K562 (cell line): ENCODE data around the gene RAD1. TPM values are rescaled to one million over a fixed set of nuclear protein-coding genes. Genes with fewer than 3 reads are reported as not detected.

Experiments
- E2F3 ChIP-seq: fragments of 250-450 bp; sonication (Bioruptor Pico); IDR thresholded peaks from 2 replicates; pipeline ENCODE4 v1.4.0; 2020; ENCODE audit warnings: mild to moderate bottlenecking
- EGR1 ChIP-seq: fragments of 450-650 bp; conservative IDR thresholded peaks from 2 replicates; pipeline ENCODE4 v1.6.1; 2017; ENCODE audit warnings: mild to moderate bottlenecking
- HMGN3 ChIP-seq: IDR thresholded peaks from 2 replicates; pipeline ENCODE4 v1.6.1; 2011; ENCODE audit warnings: borderline replicate concordance, low read depth, mild to moderate bottlenecking, mixed read lengths, low read length; ENCODE audit not compliant: insufficient read length; ENCODE audit errors: extremely low read depth
- ILF3 ChIP-seq: fragments of 450-650 bp; IDR thresholded peaks from 2 replicates; pipeline ENCODE4 v1.6.1; 2018; ENCODE audit warnings: antibody characterized with exemption, mild to moderate bottlenecking, moderate library complexity, borderline replicate concordance
- KLF13 ChIP-seq: fragments of 450-650 bp; IDR thresholded peaks from 2 replicates; pipeline ENCODE4 v1.6.1; 2016; ENCODE audit warnings: missing genetic modification characterization, low read depth, mild to moderate bottlenecking, missing compliant biosample characterization, moderate library complexity, borderline replicate concordance
- NCOA6 ChIP-seq: fragments of 450-650 bp; IDR thresholded peaks from 2 replicates; pipeline ENCODE4 v1.6.1; 2017; ENCODE audit warnings: mild to moderate bottlenecking
- PPARD ChIP-seq: fragments of 250-450 bp; sonication (Bioruptor Pico); IDR thresholded peaks from 2 replicates; pipeline ENCODE4 v1.8.0; 2022; ENCODE audit warnings: inconsistent platforms, mild to moderate bottlenecking, moderate library complexity
- SIX5 ChIP-seq, 2 experiments: IDR thresholded peaks; 2 replicates each; pipeline ENCODE4 v1.6.1; 2011; ENCODE audit warnings: low read length in 2 of 2, borderline replicate concordance in 1 of 2, low read depth in 1 of 2, mild to moderate bottlenecking in 1 of 2, moderate library complexity in 1 of 2; ENCODE audit not compliant: insufficient read depth in 1 of 2
- YY1 ChIP-seq, 3 experiments: IDR thresholded peaks; 2 replicates each; pipeline ENCODE4 v1.6.1; 2011; ENCODE audit warnings: low read length in 2 of 3, mild to moderate bottlenecking in 2 of 3, moderate library complexity in 2 of 3, borderline replicate concordance in 1 of 3, control low read depth in 1 of 3, low read depth in 1 of 3; ENCODE audit not compliant: insufficient read depth in 3 of 3, insufficient replicate concordance in 2 of 3, control insufficient read depth in 1 of 3, insufficient read length in 1 of 3; ENCODE audit errors: extremely low read depth in 1 of 3
- ZNF3 ChIP-seq: fragments of 250-450 bp; sonication (Bioruptor Pico); IDR thresholded peaks from 2 replicates; pipeline ENCODE4 v1.5.0; 2021; ENCODE audit warnings: mild to moderate bottlenecking, moderate library complexity
- polyA plus RNA-seq, 8 experiments: library from polyadenylated mRNA; depleted of rRNA in 4 of 8; stranded (reverse) in 5 of 8; unstranded in 3 of 8; fragments of >200 nt; fragmentation: Nextera tagmentation in 2 of 8; fragmentation: Illumina TruSeq in 1 of 8; extraction: Ambion mirVana in 2 of 8; extraction: Trizol in 1 of 8; gene quantifications; 2 replicates each; pipeline versions ENCODE4 v1.2.1 to v1.2.3, GENCODE V29; 2011 to 2014; ENCODE audit warnings: inconsistent platforms in 1 of 8, missing spikeins in 1 of 8
- total RNA-seq, 7 experiments: library from RNA; depleted of rRNA in 6 of 7; stranded (reverse); fragments of >200 nt in 6 of 7; fragmentation: Illumina TruSeq in 2 of 7; extraction: Trizol in 2 of 7; gene quantifications; 2 replicates each; pipeline versions ENCODE4 v1.2.1 to v1.2.3, GENCODE V29; 2011 to 2021; ENCODE audit warnings: low replicate concordance in 1 of 7
- TF ChIP-seq, protein P1 (sequence below): IDR thresholded peaks from 3 replicates; pipeline ENCODE4 v1.6.1; 2011; ENCODE audit warnings: borderline replicate concordance, mild to moderate bottlenecking; ENCODE audit not compliant: insufficient read length, insufficient read depth
- TF ChIP-seq, protein P2 (sequence below): fragments of 250-450 bp; sonication (Bioruptor Pico); IDR thresholded peaks from 2 replicates; pipeline ENCODE4 v1.5.1; 2021; ENCODE audit warnings: mild to moderate bottlenecking
- TF ChIP-seq, protein P3 (sequence below): fragments of 250-450 bp; sonication (Bioruptor Pico); IDR thresholded peaks from 2 replicates; pipeline ENCODE4 v1.8.0; 2022; ENCODE audit warnings: inconsistent platforms, mild to moderate bottlenecking, moderate library complexity, borderline replicate concordance
- TF ChIP-seq, protein P4 (sequence below): fragments of 450-650 bp; IDR thresholded peaks from 2 replicates; pipeline ENCODE4 v1.7.0; 2016; ENCODE audit warnings: borderline replicate concordance

The RAD1 gene
- total and polyA plus RNA-seq, 9 of the 15 experiments (the other 6 are each of a cell fraction or from before 2014, with no cell fraction given) = 44.5 to 148 (median 60.8) TPM

DNA sequence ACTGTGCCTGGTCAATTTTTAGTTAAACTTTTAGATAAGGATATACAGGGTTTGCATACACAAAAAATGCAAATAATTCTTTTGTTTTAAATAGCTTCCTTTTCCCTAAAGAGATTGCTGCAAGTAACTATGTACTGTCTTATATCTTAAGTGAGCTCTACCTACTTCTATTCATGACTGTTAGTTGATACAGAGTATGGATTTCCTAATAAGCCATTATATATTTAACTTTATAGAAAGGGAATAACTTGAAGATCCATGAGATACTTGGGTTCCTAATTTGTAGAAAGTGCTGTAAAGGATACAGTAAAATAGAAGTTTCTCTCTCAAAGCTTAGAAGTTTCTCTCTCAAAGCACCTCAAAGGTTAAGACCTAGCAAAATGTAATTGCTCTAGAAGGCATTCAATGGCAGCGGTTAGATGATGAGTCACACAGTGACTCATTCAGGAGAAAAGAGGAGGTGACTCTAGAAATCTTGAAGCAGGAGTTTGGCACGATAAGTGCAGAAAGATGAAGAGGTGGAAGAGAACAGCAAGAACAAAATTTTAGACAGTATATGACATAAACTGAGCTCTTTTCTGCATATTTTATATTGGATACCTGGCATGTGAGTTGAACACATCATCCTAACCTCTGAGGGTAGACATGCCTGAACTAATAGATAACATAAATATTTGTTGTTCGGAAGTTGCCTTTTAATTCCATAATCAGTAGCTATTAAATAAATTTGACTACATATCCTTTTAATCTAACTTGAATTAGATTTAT is 8.6 kb upstream of the RAD1 start (continued):
- TF ChIP-seq, protein P1, sequence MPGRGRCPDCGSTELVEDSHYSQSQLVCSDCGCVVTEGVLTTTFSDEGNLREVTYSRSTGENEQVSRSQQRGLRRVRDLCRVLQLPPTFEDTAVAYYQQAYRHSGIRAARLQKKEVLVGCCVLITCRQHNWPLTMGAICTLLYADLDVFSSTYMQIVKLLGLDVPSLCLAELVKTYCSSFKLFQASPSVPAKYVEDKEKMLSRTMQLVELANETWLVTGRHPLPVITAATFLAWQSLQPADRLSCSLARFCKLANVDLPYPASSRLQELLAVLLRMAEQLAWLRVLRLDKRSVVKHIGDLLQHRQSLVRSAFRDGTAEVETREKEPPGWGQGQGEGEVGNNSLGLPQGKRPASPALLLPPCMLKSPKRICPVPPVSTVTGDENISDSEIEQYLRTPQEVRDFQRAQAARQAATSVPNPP = no peak
- TF ChIP-seq KLF13 (tag) (no peak), HMGN3 (no peak), NCOA6 (no peak), E2F3 (CRISPR knock-in tag) (no peak), SIX5 (IDR thresholded peaks at IDR 0.05; ENCODE audit: borderline replicate concordance in 1 of 2, insufficient read depth in 1 of 2, low read depth in 1 of 2, low read length in 2 of 2) (no peak), YY1 (IDR thresholded peaks at IDR 0.05; ENCODE audit: borderline replicate concordance in 1 of 3, control insufficient read depth in 1 of 3, extremely low read depth in 1 of 3, insufficient read depth in 3 of 3, insufficient read length in 1 of 3, insufficient replicate concordance in 2 of 3, low read depth in 1 of 3, low read length in 2 of 3) (peak in 1 of 3 experiments; percentile 79), ZNF3 (CRISPR knock-in tag) (no peak), ILF3 (no peak), PPARD (CRISPR knock-in tag) (no peak), EGR1 (no peak; the same call in 1 of the 2 replicates)
- TF ChIP-seq, protein P2, sequence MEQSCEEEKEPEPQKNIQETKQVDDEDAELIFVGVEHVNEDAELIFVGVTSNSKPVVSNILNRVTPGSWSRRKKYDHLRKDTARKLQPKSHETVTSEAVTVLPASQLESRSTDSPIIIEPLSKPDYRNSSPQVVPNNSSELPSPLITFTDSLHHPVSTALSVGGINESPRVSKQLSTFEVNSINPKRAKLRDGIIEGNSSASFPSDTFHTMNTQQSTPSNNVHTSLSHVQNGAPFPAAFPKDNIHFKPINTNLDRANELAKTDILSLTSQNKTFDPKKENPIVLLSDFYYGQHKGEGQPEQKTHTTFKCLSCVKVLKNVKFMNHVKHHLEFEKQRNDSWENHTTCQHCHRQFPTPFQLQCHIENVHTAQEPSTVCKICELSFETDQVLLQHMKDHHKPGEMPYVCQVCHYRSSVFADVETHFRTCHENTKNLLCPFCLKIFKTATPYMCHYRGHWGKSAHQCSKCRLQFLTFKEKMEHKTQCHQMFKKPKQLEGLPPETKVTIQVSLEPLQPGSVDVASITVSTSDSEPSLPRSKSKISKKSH (CRISPR knock-in tag) = no peak
- TF ChIP-seq, protein P3, sequence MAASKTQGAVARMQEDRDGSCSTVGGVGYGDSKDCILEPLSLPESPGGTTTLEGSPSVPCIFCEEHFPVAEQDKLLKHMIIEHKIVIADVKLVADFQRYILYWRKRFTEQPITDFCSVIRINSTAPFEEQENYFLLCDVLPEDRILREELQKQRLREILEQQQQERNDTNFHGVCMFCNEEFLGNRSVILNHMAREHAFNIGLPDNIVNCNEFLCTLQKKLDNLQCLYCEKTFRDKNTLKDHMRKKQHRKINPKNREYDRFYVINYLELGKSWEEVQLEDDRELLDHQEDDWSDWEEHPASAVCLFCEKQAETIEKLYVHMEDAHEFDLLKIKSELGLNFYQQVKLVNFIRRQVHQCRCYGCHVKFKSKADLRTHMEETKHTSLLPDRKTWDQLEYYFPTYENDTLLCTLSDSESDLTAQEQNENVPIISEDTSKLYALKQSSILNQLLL (CRISPR knock-in tag) = no peak
- TF ChIP-seq, protein P4, sequence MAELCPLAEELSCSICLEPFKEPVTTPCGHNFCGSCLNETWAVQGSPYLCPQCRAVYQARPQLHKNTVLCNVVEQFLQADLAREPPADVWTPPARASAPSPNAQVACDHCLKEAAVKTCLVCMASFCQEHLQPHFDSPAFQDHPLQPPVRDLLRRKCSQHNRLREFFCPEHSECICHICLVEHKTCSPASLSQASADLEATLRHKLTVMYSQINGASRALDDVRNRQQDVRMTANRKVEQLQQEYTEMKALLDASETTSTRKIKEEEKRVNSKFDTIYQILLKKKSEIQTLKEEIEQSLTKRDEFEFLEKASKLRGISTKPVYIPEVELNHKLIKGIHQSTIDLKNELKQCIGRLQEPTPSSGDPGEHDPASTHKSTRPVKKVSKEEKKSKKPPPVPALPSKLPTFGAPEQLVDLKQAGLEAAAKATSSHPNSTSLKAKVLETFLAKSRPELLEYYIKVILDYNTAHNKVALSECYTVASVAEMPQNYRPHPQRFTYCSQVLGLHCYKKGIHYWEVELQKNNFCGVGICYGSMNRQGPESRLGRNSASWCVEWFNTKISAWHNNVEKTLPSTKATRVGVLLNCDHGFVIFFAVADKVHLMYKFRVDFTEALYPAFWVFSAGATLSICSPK = no peak
